Testis (tissue), 3 donors: ENCODE measurements around the gene FOXN4. TPM values are rescaled to one million over a fixed set of nuclear protein-coding genes. Genes with fewer than 3 reads are reported as not detected.

Source experiments
- DNase-seq: peaks from one replicate; pipeline ENCODE4 v3.0.0-alpha.2; 2019
- H3K27ac ChIP-seq, 2 donors: fragments of 200-600 bp; sonication (generic); one replicate each; pipeline ENCODE4 v1.5.1; 2019
- H3K27me3 ChIP-seq: fragments of 200-600 bp; sonication (generic); one replicate; pipeline ENCODE4 v1.5.1; 2019
- H3K36me3 ChIP-seq: fragments of 200-600 bp; sonication (generic); one replicate; pipeline ENCODE4 v1.5.1; 2017; ENCODE audit warnings: low read depth; ENCODE audit errors: missing control alignments
- H3K4me1 ChIP-seq: fragments of 200-600 bp; sonication (generic); one replicate; pipeline ENCODE4 v1.5.1; 2019
- H3K4me3 ChIP-seq, 2 donors: fragments of 200-600 bp; sonication (generic); one replicate each; pipeline ENCODE4 v1.5.1; 2017 to 2019
- H3K9me3 ChIP-seq: fragments of 200-600 bp; sonication (generic); one replicate; pipeline ENCODE4 v1.5.1; 2017
- CTCF ChIP-seq, 3 experiments: fragments of 450-650 bp in 2 of 3; fragments of 200-600 bp in 1 of 3; sonication (generic) in 1 of 3; IDR thresholded peaks; one replicate each; pipeline ENCODE4 v1.5.1; 2016 to 2019; ENCODE audit warnings: antibody characterized with exemption in 3 of 3, mild to moderate bottlenecking in 2 of 3, moderate library complexity in 1 of 3
- POLR2A ChIP-seq: fragments of 450-650 bp; IDR thresholded peaks from one replicate; pipeline ENCODE4 v1.6.1; 2017; ENCODE audit warnings: antibody characterized with exemption, mild to moderate bottlenecking, moderate library complexity
- WGBS, 2 donors: methylation state at CpG; one replicate each; pipeline ENCODE4 v1.1.5; 2018; 5-methylcytosine and 5-hydroxymethylcytosine counted together
- intact Hi-C: fragments of 100-400 bp; cut with DNase I; formaldehyde crosslinking; loops from one replicate; pipeline ENCODE4 v1.15.1; 2023; ENCODE audit warnings: low total_unique reads
- polyA plus RNA-seq: library from polyadenylated mRNA; stranded (reverse); fragments of 350-450 nt; fragmentation: Illumina TruSeq; extraction: RNeasy Lipid Tissue Mini Kit (QIAGEN cat#74804); gene quantifications from one replicate; pipeline ENCODE4 v1.2.3, GENCODE V29; 2014; ENCODE audit warnings: low read depth, low replicate concordance; ENCODE audit not compliant: insufficient read depth
- total RNA-seq, 2 donors: library from RNA; depleted of rRNA; stranded (reverse); fragments of >200 nt; gene quantifications; one replicate each; pipeline ENCODE4 v1.2.3, GENCODE V29; 2016

The FOXN4 gene
- total and polyA plus RNA-seq, 3 donors from 2014 or later, result 7.8 to 17.1 (median 9.0) TPM

- no peak overlapping the region for H3K4me3 ChIP-seq
- no peaks in the 10 kb centered on the region for H3K27me3 ChIP-seq
- no peak overlapping the region for H3K27ac ChIP-seq
- DNase-seq, result no peak
- no peaks in the 10 kb centered on the region for H3K36me3 ChIP-seq
- intact Hi-C loops, result no loop called here
- no peaks in the 10 kb centered on the region for H3K9me3 ChIP-seq
- no peak for TF ChIP-seq POLR2A
- TF ChIP-seq CTCF (IDR thresholded peaks at IDR 0.05), result no peak
- WGBS, 2 donors, result 96 to 99% methylated on average over 16 to 18 of the region's 18 CpGs
- no peaks in the 10 kb centered on the region for H3K4me1 ChIP-seq
These were observed 19.0 kb downstream of the FOXN4 start for GRCh38 chr12:109290061-109290460.

GRCh38 chr12:109289551-109289950 lies 19.5 kb downstream of the FOXN4 start:
- no peaks in the 10 kb centered on the region for H3K9me3 ChIP-seq
- DNase-seq, result no peak
- WGBS, 2 donors, result 94 to 97% methylated on average over 6 of the region's 6 CpGs
- no peak overlapping the region for H3K27ac ChIP-seq
- intact Hi-C loops, result no loop called here
- H3K27me3 ChIP-seq, result no peaks in the 10 kb centered on the region
- no peaks in the 10 kb centered on the region for H3K36me3 ChIP-seq
- no peak overlapping the region for H3K4me3 ChIP-seq
- TF ChIP-seq POLR2A, result no peak
- no peak for TF ChIP-seq CTCF (IDR thresholded peaks at IDR 0.05)
- H3K4me1 ChIP-seq, result no peaks in the 10 kb centered on the region

GRCh38 chr12:109289004-109289403 lies 20.1 kb downstream of the FOXN4 start:
- H3K36me3 ChIP-seq, result no peaks in the 10 kb centered on the region
- no peaks in the 10 kb centered on the region for H3K27me3 ChIP-seq
- WGBS, 2 donors, result 80 to 88% methylated on average over 4 of the region's 4 CpGs
- no peak overlapping the region for H3K27ac ChIP-seq
- H3K9me3 ChIP-seq, result no peaks in the 10 kb centered on the region
- intact Hi-C loops, result no loop called here
- H3K4me3 ChIP-seq, result no peak overlapping the region
- no peaks in the 10 kb centered on the region for H3K4me1 ChIP-seq
- DNase-seq, result no peak
- TF ChIP-seq CTCF (IDR thresholded peaks at IDR 0.05), result no peak
- no peak for TF ChIP-seq POLR2A

DNA sequence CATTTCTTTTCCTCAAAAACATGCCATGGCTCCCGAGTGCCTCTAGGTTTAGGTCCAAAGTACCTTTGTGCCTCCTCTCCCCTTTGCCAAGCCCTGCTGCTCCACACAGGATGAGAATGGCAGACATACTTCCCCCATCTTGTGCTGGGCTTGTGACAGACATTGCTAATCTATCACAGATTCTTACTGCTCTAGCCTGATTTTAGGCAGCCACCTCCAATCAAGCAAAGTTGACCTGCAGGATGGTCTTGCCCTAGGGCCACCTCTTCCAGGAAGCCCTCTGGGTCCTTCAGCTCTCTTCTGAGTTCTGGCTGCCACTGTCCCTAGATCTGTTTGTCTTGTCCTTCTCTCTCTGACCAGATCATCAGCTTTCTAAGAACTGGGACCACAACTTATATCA lies 20.5 kb downstream of the FOXN4 start:
- Histone ChIP-seq H3K9me3 (no peaks in the 10 kb centered on the region), H3K27ac (no peak overlapping the region), H3K4me3 (peak overlapping the region in 1 of 2 donors; percentile 2), H3K4me1 (no peaks in the 10 kb centered on the region), H3K27me3 (no peaks in the 10 kb centered on the region), H3K36me3 (no peaks in the 10 kb centered on the region)
- TF ChIP-seq CTCF (IDR thresholded peaks at IDR 0.05), result no peak
- TF ChIP-seq POLR2A, result no peak
- intact Hi-C loops, result no loop called here
- WGBS, 2 donors, result 67 to 89% methylated on average over 1 of the region's 1 CpG
- DNase-seq, result peak; percentile 42

DNA sequence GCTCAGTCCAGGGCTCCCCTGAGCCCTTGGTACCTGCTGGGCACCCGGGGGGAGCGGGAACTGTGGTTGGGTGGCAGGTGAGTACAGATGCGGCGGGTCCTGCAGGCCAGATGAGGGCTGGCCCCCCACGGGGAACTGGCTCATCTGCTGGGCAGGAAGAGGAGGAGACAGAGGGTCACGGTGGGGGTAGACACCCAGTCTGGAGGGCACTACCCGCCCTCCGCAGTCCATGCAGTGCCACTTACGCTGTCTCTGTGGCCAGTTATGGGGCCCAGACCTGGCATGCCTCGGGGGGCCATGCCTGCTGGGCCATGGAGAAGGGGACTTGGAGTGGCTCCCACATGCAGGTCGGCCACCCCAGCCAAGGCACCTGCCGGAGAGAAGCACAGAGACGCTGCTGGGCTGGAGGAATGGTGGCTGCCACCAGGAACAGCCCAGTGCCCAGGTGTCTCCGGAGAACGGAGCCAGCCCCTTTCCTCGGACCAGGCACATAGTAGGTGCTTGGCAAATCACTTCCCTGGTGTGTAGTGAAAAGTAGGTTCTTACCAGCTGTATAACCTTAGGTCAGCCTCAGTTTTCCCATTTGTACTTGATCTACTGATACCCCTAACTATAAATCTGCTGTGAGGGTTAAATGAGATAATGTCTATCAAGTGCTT lies 21.1 kb downstream of the FOXN4 start:
- no peak for TF ChIP-seq CTCF (IDR thresholded peaks at IDR 0.05)
- no peak for TF ChIP-seq POLR2A
- H3K4me1 ChIP-seq, result no peaks in the 10 kb centered on the region
- H3K36me3 ChIP-seq, result no peaks in the 10 kb centered on the region
- no peaks in the 10 kb centered on the region for H3K27me3 ChIP-seq
- H3K27ac ChIP-seq, result no peak overlapping the region
- WGBS, 2 donors, result 85 to 87% methylated on average over 5 to 16 of the region's 16 CpGs
- H3K9me3 ChIP-seq, result no peaks in the 10 kb centered on the region
- intact Hi-C loops, result no loop called here
- no peak for DNase-seq
- H3K4me3 ChIP-seq, result peak overlapping the region in 1 of 2 donors; percentile 2
